HG02623 (cell line): Measurements from ENCODE around the gene SEMA4A.
"Not testable (repeated sequence)": the region's sequence is repeated elsewhere in the genome, so short reads cannot be mapped to it uniquely, and the experiment has no call there.

Experiments used
- ATAC-seq: cut with Tn5 transposase; IDR thresholded peaks from one replicate; pipeline ENCODE4 v1.9.1; 2021; ENCODE audit warnings: moderate library complexity; ENCODE audit not compliant: unreplicated experiment

Gene SEMA4A

GRCh38 chr1:156118177-156118868, 35.1 kb upstream of the SEMA4A start:
- ATAC-seq = no peak

- ATAC-seq = no peak
Observed at GRCh38 chr1:156119503-156120209, 33.7 kb upstream of the SEMA4A start.

GRCh38 chr1:156120318-156120717, 33.1 kb upstream of the SEMA4A start:
- ATAC-seq = no peak

GRCh38 chr1:156121005-156121404, 32.4 kb upstream of the SEMA4A start:
- not testable (repeated sequence) for ATAC-seq

DNA sequence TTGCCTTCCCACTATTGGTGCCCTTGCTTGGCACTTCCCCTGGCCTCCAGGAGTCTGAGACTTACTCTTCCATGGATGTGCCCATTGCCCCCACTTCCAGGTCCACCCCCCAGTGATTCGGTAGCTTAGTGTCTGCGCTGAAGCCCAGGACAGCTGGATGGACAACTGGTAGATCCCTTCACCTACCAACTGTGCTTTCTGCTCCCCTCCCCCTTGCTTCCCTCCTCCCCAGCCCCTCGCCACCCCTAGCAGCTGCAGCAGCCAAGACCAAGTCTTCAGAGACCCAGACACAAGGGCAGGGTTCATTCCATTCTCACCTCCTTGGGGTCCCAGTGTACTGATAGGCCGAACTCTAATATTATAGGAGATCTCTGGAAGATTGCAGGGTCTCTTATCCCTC, 31.9 kb upstream of the SEMA4A start:
- ATAC-seq = no peak

DNA sequence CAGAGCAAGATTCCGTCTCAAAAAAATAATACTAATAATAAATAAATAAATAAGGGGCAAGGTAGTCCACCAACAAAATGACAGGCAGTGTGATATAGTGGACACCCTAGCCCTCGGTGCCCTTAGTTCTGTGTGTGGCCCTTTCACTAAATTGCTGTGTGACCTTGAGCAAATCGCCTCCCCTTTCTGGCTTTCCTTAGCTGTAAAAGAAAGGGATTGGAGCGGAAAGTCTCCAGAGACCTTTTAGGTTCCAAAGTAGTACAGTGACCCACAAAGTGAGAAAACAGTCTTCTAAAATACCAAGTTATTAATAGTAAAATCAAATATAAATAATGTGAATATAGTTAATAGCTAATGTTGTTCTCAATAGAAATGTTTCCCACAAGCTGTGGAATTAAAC, 31.3 kb upstream of the SEMA4A start:
- no peak for ATAC-seq

- ATAC-seq = no peak
Observed at GRCh38 chr1:156122519-156123355, 30.6 kb upstream of the SEMA4A start.

GRCh38 chr1:156123356-156124196, 29.8 kb upstream of the SEMA4A start:
- ATAC-seq = no peak

- ATAC-seq = no peak
Observed at GRCh38 chr1:156124557-156125483, 28.6 kb upstream of the SEMA4A start.

DNA sequence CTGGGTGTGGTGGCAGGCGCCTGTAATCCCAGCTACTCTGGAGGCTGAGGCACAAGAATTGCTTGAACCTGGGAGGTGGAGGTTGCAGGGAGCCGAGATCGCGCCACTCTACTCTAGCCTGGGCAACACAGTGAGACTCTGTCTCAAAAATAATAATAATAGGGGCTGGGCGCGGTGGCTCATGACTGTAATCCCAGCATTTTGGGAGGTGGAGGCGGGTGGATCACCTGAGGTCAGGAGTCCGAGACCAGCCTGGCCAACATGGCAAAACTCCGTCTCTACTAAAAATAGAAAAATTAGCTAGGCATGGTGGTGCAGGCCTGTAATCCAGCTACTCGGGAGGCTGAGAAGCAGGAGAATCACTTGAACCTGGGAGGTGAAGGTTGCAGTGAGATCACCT, 27.8 kb upstream of the SEMA4A start:
- not testable (repeated sequence) for ATAC-seq

- ATAC-seq = no peak
Observed at GRCh38 chr1:156126043-156126629, 27.2 kb upstream of the SEMA4A start.

- ATAC-seq = peak; percentile 48
Observed at GRCh38 chr1:156126630-156127534, 26.5 kb upstream of the SEMA4A start.

- no peak for ATAC-seq
Observed at GRCh38 chr1:156128308-156128653, 25.1 kb upstream of the SEMA4A start.

DNA sequence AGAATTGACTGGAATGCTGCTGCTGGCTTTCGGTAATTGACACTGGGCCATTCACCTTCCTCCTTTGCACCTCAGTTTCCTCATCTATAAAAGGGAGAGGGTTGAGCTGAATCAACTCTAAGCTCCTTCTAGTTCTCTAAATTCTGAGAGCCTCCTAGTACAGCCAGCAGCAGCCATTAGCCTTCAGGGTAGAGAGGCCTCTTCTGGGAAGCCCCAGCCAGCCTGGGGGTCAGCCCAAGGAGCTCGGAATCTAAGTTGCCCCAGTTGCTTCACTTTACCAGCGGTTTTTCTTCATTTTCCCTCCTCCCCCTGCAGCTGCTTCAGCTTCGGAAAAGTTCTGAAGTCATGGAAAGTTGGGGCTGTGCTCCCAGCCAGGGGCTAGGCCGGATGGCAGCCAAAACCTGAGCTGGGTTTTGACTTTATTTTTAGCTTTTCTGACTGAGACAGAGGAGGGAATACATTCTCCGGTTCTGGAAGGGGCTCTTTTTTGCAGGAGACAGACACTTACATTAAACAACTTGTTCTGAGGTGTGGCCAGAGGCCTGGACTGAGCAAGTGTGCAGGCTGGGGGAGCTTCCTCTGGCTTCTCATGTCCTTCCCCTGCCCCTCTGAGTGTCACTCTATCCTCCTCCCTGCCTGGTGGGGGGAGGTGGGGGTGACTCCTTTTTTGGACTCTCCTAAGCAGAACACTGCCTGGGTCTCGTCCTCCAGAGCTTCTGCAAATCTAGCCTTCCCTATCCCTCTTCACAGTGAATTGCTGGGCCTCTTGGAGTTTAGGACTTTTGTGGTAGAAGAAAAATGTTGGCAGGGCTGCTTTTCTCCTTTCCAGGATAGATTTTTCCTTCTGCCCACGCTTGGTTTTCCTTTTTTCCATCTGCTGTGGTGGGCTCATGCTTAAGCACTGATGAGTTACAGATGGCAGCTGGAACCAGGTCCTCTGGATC, 24.5 kb upstream of the SEMA4A start:
- ATAC-seq = no peak

DNA sequence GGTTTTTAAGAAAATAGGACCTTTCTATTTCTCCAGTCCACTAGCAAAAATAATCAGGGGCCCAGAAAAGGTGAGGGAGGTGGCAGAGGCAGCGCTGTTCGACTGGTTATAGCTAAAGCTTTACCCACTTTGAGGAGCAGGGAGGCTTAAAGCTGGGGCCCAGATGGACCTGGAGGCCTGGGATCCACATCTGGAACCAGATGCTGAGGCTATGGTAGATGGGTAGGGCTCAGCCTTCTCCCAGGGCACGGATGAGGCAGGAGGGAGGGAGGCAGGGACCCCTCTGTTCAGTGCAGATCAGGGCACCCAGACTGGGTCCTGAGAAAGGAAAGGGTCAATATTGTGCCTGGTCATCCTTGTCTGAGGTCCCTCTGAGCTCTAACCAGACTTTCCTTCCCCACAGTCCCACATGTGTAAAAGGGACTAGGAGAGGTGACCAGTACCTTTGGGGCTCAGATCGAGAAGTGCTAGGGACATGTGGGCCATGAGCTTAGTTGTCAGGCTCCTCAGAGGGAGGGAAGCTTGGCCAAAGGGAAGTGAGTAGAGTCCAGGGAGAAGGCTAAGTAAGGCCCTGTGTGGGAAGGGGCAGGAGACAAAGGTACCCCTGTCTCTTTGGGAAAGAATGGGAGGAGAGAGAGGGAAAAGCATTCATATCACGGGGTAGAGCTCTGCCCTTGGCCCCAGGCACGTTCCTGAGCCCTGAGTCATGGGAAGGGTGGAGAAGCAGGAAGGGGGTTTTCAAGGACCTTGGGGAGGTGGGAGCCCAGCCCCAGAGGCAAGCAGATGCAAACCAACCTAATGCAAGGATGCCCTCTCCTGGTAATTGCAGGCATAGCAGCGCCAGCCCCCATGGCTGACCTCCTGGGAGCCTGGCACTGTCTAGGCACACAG, 23.5 kb upstream of the SEMA4A start:
- ATAC-seq = no peak

GRCh38 chr1:156130578-156130942, 22.8 kb upstream of the SEMA4A start:
- ATAC-seq = no peak
